DMS79 treated with DMSO at 0.1 percent for 48 hours (cell line): Measurements from ENCODE around the gene ARID1B.

ENCODE experiments used
- DNase-seq: peaks from one replicate; lab custom pipeline; 2025; lab: John Stamatoyannopoulos, UW

ARID1B gene

GRCh38 chr6:157077251-157077650 lies 300.1 kb downstream of the ARID1B start:
- DNase-seq, result no peak

- no peak for DNase-seq
Measured at GRCh38 chr6:157078326-157078725, 301.1 kb downstream of the ARID1B start.

DNA sequence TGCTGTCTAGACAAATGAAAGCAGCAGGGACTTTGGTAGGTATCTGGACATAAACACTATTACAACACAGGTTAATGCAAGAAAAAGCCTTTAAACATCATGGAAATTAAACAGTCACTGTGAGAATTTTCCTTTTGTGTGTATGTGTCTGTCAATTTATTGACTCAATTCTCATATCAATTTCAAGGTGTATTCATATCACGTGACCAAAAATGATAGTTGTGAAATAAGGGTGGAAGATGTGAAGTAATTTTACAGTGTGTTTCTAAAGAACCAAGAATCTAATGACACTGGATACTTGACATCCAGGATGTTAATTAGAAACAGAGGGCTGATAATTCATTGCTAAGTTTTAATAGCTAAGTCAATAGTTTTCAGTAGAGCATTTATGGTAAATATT lies 302.1 kb downstream of the ARID1B start:
- no peak for DNase-seq

- no peak for DNase-seq
Measured at GRCh38 chr6:157079771-157080170, 302.6 kb downstream of the ARID1B start.

DNA sequence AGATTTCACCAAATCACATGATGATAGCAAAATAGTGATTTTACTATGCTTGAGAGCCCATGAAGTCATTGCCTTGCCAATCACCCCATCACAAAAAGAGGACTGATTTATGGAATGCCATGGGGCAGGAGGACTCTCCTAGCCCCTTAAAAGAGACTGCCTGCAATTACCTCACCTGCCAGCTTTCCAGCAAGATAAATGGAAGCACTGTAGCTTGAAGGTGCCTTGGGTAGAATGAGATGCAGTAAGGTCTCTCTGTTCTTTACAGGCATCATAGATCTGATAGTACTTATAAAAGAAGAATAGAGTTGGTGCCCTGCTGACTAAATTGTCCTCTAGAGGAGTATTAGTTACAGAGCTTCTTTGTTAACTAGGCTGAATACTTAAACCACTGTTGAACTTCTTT lies 303.8 kb downstream of the ARID1B start:
- DNase-seq, result no peak

GRCh38 chr6:157083343-157083742 lies 306.2 kb downstream of the ARID1B start:
- no peak for DNase-seq

GRCh38 chr6:157086632-157087031 lies 309.5 kb downstream of the ARID1B start:
- DNase-seq, result no peak

GRCh38 chr6:157087974-157088373 lies 310.8 kb downstream of the ARID1B start:
- no peak for DNase-seq

DNA sequence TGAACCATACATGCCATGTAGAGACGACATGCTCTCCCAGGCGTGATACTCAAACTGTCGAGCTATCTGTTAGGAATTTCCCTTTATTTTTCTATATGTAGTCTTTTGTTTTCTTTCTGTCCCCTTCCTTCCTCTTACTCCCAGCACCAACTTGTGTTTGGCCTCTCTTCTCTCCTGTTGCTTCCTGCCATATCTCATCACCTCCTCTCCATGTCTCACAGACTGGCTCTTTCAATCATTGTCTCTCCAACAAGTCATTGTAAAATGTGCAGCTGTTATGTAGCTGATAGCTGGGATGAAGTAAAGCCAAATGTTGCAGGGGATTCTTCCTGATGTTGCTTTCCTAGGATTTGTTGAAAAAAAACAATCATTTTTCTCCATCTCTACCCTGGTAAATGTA lies 311.7 kb downstream of the ARID1B start:
- no peak for DNase-seq

DNA sequence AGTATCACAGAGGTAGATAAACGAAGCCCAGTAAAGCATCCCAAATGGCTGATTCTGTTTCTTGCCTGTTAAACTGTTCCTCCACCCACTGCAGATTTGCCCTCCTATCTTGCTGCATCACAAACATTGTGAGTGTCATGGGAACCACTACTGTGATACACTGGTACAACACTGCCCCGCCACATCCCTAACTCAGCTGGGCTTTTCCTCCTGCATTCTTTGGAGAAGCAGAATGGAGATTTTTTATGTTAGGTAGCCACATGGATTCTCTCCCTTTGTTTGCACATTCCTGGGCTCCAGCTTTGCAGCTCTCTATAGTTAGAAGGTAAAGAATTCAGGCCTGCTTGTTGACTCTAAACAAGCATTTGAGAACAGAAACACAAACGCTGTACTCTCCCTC lies 312.1 kb downstream of the ARID1B start:
- no peak for DNase-seq

DNA sequence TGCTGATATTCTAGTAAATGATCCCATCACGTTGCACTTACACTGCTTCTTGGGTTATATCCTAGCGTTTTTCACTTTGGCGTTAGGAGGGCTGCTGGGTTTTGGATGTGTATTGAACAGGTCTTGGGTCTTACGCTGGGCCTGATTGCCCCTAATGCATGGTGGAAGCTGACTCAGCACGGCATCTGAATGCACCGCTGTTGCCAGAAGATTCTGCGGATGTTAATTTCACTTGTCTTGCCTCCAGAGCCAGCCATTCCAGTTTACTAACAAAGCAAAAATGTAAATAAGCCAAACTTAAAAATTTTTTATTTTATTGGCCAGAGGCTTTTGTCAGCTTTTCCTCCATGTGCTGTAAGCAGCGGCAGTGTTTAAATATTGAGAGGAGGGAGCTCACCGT lies 312.7 kb downstream of the ARID1B start:
- DNase-seq, result no peak

- DNase-seq, result no peak
Measured at GRCh38 chr6:157090736-157091135, 313.6 kb downstream of the ARID1B start.

GRCh38 chr6:157091243-157091642 lies 314.1 kb downstream of the ARID1B start:
- no peak for DNase-seq

DNA sequence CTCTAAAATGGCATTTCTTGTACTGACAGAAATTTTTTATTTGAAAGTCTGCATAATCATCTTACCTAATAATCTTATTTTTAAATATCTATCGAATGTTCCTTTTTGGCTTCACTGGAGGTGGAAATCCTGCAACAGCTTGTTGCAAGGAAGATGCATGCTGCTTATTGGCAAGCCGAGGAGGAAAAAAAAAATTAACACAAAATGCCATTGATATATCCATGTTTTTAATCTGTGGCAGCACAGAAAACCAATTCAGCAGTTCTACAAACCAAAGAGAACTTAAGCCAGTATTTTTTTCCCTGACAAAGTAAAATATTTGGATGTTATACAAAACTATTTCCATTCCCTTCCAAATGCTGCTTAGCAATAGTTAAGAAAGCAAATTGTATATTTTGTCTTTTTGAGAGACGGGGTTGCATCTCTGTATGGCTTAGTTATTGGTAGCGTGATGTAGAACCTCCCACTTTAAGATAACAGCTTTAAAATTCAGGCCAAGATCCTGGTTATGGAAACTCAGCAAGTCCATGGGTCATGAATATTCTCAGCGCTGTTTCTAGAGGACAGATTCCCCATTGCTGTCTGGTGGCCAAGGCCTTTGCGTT lies 314.8 kb downstream of the ARID1B start:
- DNase-seq, result no peak

DNA sequence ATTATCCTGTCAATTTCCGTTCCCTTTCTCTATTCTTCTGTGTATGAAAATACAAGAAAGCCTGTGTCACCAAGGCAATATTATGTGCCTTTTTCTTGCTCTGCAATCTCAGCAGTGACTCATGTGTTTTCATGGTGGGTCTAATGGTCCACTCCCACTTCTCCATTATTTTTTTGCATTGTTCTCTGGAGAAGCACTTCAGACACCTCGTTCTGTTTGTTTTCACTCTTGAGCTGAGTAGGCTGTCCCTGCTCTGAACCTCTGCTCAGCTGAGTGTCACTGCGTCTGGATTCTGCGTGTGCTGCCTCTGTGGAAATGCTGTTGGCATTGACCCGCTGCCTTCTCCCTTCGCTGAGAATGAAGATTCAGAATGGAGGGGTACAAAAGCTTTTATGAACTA lies 315.6 kb downstream of the ARID1B start:
- peak; percentile 84 for DNase-seq

GRCh38 chr6:157093536-157093935 lies 316.4 kb downstream of the ARID1B start:
- no peak for DNase-seq

GRCh38 chr6:157094038-157094437 lies 316.9 kb downstream of the ARID1B start:
- no peak for DNase-seq

- no peak for DNase-seq
Measured at GRCh38 chr6:157095084-157095483, 317.9 kb downstream of the ARID1B start.

DNA sequence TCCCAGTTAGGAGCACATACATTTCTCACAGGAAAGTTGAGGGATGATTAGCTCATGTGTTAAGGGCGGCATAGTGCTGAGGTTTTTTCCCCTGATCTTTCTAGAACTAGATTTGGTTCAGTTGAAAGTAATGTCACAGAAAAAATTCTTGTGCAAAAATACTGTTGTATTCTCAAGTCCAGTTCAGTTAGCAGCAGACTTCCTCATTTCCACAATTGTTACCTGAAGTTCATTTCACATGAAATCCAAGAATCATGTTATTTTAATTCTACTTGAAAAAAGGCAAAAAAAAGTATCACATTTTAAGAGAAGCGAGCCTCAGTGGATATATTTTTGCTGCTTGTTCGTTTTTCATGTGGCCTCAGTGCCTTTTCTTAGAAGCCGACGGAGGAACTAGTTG lies 318.4 kb downstream of the ARID1B start:
- DNase-seq, result no peak

- DNase-seq, result no peak
Measured at GRCh38 chr6:157096105-157096504, 318.9 kb downstream of the ARID1B start.

DNA sequence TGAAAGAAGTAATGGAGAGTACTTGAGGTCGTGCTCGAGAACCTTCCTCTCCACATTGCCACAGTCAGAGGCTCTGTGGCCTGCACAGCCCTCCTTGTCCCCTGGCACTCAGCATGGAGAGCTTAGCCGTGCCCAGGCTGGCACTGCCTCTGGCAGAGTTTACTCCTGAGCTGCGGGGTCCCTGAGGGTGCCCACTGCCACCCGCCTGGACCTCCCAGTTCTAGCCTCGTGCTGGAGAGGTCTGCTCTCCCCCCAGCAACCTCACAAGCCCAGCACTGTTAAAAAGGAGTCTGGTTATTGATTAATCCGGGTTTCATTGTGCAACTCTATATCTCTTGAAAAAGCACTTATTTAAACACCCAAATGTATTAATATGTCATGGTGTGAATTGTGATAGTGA lies 319.3 kb downstream of the ARID1B start:
- peak; percentile 93 for DNase-seq

DNA sequence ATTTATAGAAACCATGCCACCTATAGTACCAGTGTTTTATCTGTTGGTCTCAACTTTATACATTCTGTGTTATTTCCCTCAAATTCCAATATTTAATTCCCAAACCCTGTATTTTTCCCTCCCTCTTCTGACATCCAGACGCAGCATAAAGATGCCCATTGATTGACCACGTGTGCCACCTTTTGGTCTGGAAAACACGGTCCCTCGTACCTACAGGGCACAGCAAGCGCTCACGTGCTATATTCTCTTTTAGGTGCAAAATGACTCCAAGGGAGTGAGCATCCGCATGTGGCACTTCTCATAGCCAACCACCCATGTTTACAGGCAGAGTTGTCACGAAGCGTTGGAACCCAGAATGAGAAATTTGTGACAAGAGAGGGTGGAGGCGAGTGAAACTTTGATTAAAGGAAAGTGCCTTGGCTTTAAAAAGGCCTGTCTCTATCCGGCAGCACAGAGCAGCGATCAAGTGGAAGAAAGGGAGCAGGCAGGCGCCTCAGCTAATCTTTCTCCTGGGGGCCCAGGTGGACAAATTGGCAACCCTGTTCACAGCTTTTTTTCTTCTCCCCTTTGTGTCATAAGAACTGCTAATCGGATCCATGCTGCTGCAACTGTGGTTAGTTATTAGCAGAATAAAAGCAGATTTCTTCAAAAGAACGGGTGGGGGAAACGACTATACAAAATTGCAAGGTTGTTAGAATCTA lies 320.2 kb downstream of the ARID1B start:
- DNase-seq, result no peak

- DNase-seq, result no peak
Measured at GRCh38 chr6:157098999-157099398, 321.8 kb downstream of the ARID1B start.
